HepG2 (cell line): Measurements from ENCODE around the gene SLCO3A1. TPM values are rescaled to one million over a fixed set of nuclear protein-coding genes. Genes with fewer than 3 reads are reported as not detected.

Experiments
- ATAC-seq: fragments of 200-7000 bp; cut with Tn5 transposase; 3 replicates; pipeline ENCODE4 v1.9.1; 2020; ENCODE audit warnings: mild to moderate bottlenecking, moderate library complexity
- BruUV-seq: library from RNA; stranded (reverse); fragments of 400-500 nt; replicated peaks from 2 replicates; lab custom pipeline; 2021; lab: Mats Ljungman, UMichigan
- CTCF ChIA-PET: fragments of 300-600 bp; formaldehyde crosslinking; extraction: SDS; loops from one replicate; lab custom pipeline; 2021; ENCODE audit warnings: low total read pairs, inconsistent platforms, low intra/inter-chr PET ratio; lab: Yijun Ruan, JAX
- POLR2A ChIA-PET: fragments of 350-600 bp; sonication (Branson Sonifier 250); formaldehyde crosslinking; loops from one replicate; lab custom pipeline; 2020; ENCODE audit warnings: antibody characterized with exemption, inconsistent platforms; lab: Yijun Ruan, JAX
- DNase-seq: peaks from one replicate; pipeline ENCODE4 v3.0.0-alpha.2; 2015; ENCODE audit warnings: low spot score
- FAIRE-seq: peaks from 3 replicates; lab custom pipeline; 2011; peaks lifted over from hg19 to GRCh38; lab: Jason Lieb, UNC
- H2AFZ ChIP-seq: one replicate; pipeline ENCODE4 v1.6.1; 2011; ENCODE audit warnings: low read length, inconsistent platforms
- H3K27ac ChIP-seq: fragments of 300-600 bp; 3 replicates; pipeline ENCODE4 v1.8.0; 2011; ENCODE audit warnings: mixed run types, mild to moderate bottlenecking, mixed read lengths, low read length, inconsistent platforms; ENCODE audit not compliant: insufficient read depth; ENCODE audit errors: extremely low read length
- H3K27me3 ChIP-seq, 2 experiments: fragments of 200-600 bp in 1 of 2; 2 replicates in 1 of 2; 3 replicates in 1 of 2; pipeline versions ENCODE4 v1.6.0 to v1.8.0; 2011; ENCODE audit warnings: low read length in 2 of 2, mild to moderate bottlenecking in 2 of 2, moderate library complexity in 2 of 2, inconsistent platforms in 1 of 2; ENCODE audit not compliant: insufficient read depth in 2 of 2, control insufficient read depth in 1 of 2
- H3K36me3 ChIP-seq, 2 experiments: fragments of 200-600 bp in 1 of 2; replicated peaks in 1 of 2; 2 replicates in 1 of 2; 3 replicates in 1 of 2; pipeline versions ENCODE4 v1.5.1 to v1.8.0; 2011; ENCODE audit warnings: low read length in 2 of 2, inconsistent platforms in 1 of 2; ENCODE audit not compliant: insufficient read depth in 2 of 2, control insufficient read depth in 1 of 2
- H3K4me1 ChIP-seq: 2 replicates; pipeline ENCODE4 v1.5.1; 2012; ENCODE audit warnings: low read length, inconsistent platforms; ENCODE audit not compliant: insufficient read depth
- H3K4me2 ChIP-seq: 2 replicates; pipeline ENCODE4 v1.6.0; 2011; ENCODE audit warnings: low read depth, low read length, inconsistent platforms
- H3K4me3 ChIP-seq, 3 experiments: fragments of 200-600 bp in 1 of 3; sonication (generic), shearing (Covaris generic) in 1 of 3; replicated peaks in 1 of 3; 2 replicates each; pipeline ENCODE4 v1.5.1; 2011 to 2016; ENCODE audit warnings: low read length in 3 of 3, inconsistent platforms in 2 of 3, low read depth in 2 of 3, mild to moderate bottlenecking in 2 of 3, control low read depth in 1 of 3, mixed read lengths in 1 of 3; ENCODE audit not compliant: insufficient read depth in 1 of 3
- H3K79me2 ChIP-seq: one replicate; pipeline ENCODE4 v1.6.1; 2011; ENCODE audit warnings: low read length, inconsistent platforms; ENCODE audit not compliant: insufficient read depth
- H3K9ac ChIP-seq: 2 replicates; pipeline ENCODE4 v1.6.0; 2011; ENCODE audit warnings: mild to moderate bottlenecking, low read depth, low read length, inconsistent platforms; ENCODE audit not compliant: insufficient read depth
- H3K9me3 ChIP-seq: 2 replicates; pipeline ENCODE4 v1.5.1; 2012; ENCODE audit warnings: mild to moderate bottlenecking, low read length
- H4K20me1 ChIP-seq: 2 replicates; pipeline ENCODE4 v1.6.0; 2011; ENCODE audit warnings: inconsistent platforms, mild to moderate bottlenecking, low read length, moderate library complexity; ENCODE audit not compliant: insufficient read depth
- ADNP ChIP-seq: sonication (generic); formaldehyde crosslinking; IDR thresholded peaks from 2 replicates; pipeline ENCODE4 v1.4.0; 2020; ENCODE audit warnings: missing genetic modification reagents
- BORCS8-MEF2B ChIP-seq: sonication (generic); formaldehyde crosslinking; IDR thresholded peaks from 2 replicates; pipeline ENCODE4 v1.8.0; 2022; ENCODE audit warnings: mild to moderate bottlenecking, missing genetic modification reagents
- ESRRA ChIP-seq: sonication (generic); formaldehyde crosslinking; IDR thresholded peaks from 2 replicates; pipeline ENCODE4 v1.5.1; 2020; ENCODE audit warnings: mild to moderate bottlenecking, low read depth, missing genetic modification reagents
- MYC ChIP-seq: sonication (generic); formaldehyde crosslinking; IDR thresholded peaks from 2 replicates; pipeline ENCODE4 v1.9.0; 2021; ENCODE audit warnings: missing genetic modification reagents, borderline replicate concordance
- PITX1 ChIP-seq: sonication (generic); formaldehyde crosslinking; IDR thresholded peaks from 2 replicates; pipeline ENCODE4 v1.5.1; 2020; ENCODE audit warnings: mild to moderate bottlenecking, missing genetic modification reagents
- REL ChIP-seq: sonication (generic); formaldehyde crosslinking; conservative IDR thresholded peaks from 2 replicates; pipeline ENCODE4 v1.8.0; 2022; ENCODE audit warnings: mild to moderate bottlenecking, missing genetic modification reagents, moderate library complexity
- SOX6 ChIP-seq, 2 experiments: fragments of 450-650 bp in 1 of 2; sonication (generic) in 1 of 2; formaldehyde crosslinking in 1 of 2; IDR thresholded peaks; 2 replicates each; pipeline versions ENCODE4 v1.4.0 to v1.6.1; 2017 to 2020; ENCODE audit warnings: antibody characterized with exemption in 1 of 2, mild to moderate bottlenecking in 1 of 2, missing genetic modification reagents in 1 of 2
- ZNF496 ChIP-seq: sonication (generic); formaldehyde crosslinking; IDR thresholded peaks from 2 replicates; pipeline ENCODE4 v1.8.1; 2023; ENCODE audit warnings: mild to moderate bottlenecking, moderate library complexity, missing genetic modification reagents; ENCODE audit not compliant: insufficient replicate concordance
- ZSCAN22 ChIP-seq: sonication (generic); formaldehyde crosslinking; IDR thresholded peaks from 2 replicates; pipeline ENCODE4 v1.4.0; 2020; ENCODE audit warnings: mild to moderate bottlenecking, missing genetic modification reagents
- ZSCAN29 ChIP-seq: sonication (generic); formaldehyde crosslinking; conservative IDR thresholded peaks from 2 replicates; pipeline ENCODE4 v1.4.0; 2020; ENCODE audit warnings: mild to moderate bottlenecking, missing genetic modification reagents
- WGBS: methylation state at CpG from one replicate; pipeline ENCODE4 v1.1.6; 2017; ENCODE audit warnings: low lambda C conversion rate; 5-methylcytosine and 5-hydroxymethylcytosine counted together
- in situ Hi-C: cut with HindIII; loops from 2 replicates; pipeline ENCODE4 v1.10.0; 2017; ENCODE audit warnings: low pct_unique_long_range_greater_than_20kb; ENCODE audit not compliant: extremely low pct_ligation_motif_present
- intact Hi-C: fragments of 100-400 bp; cut with micrococcal nuclease; formaldehyde crosslinking; loops from one replicate; pipeline ENCODE4 v1.10.0; 2022; ENCODE audit not compliant: unreplicated experiment
- polyA plus RNA-seq, 8 experiments: library from polyadenylated mRNA; depleted of rRNA in 3 of 8; stranded (reverse) in 7 of 8; unstranded in 1 of 8; fragments of >200 nt; fragmentation: Illumina TruSeq in 4 of 8; extraction: Trizol in 4 of 8; gene quantifications; 2 replicates each; pipeline versions ENCODE4 v1.2.1 to v1.2.3, GENCODE V29; 2011 to 2016; ENCODE audit warnings: low read depth in 4 of 8, missing spikeins in 1 of 8, mixed read lengths in 1 of 8; ENCODE audit not compliant: insufficient read depth in 1 of 8
- total RNA-seq, 5 experiments: library from RNA; depleted of rRNA; stranded (reverse); fragments of >200 nt; fragmentation: Illumina TruSeq; extraction: Trizol; gene quantifications; 2 replicates each; pipeline ENCODE4 v1.2.3, GENCODE V29; 2016; ENCODE audit warnings: low read depth in 1 of 5
- TF ChIP-seq, protein P1 (sequence below): sonication (generic); formaldehyde crosslinking; IDR thresholded peaks from 2 replicates; pipeline ENCODE4 v1.4.0; 2020; ENCODE audit warnings: missing genetic modification reagents, low read depth, mild to moderate bottlenecking, borderline replicate concordance
- TF ChIP-seq, protein P2 (sequence below): sonication (generic); formaldehyde crosslinking; IDR thresholded peaks from 2 replicates; pipeline ENCODE4 v1.4.0; 2020; ENCODE audit warnings: missing genetic modification reagents
- TF ChIP-seq, protein P3 (sequence below): sonication (generic); formaldehyde crosslinking; IDR thresholded peaks from 2 replicates; pipeline ENCODE4 v1.5.1; 2020; ENCODE audit warnings: mild to moderate bottlenecking, missing genetic modification reagents, borderline replicate concordance

The SLCO3A1 gene
- total and polyA plus RNA-seq, 2 of the 13 experiments (the other 11 are each of a cell fraction or from before 2014, with no cell fraction given), result 0.02 TPM; not detected in 1

DNA sequence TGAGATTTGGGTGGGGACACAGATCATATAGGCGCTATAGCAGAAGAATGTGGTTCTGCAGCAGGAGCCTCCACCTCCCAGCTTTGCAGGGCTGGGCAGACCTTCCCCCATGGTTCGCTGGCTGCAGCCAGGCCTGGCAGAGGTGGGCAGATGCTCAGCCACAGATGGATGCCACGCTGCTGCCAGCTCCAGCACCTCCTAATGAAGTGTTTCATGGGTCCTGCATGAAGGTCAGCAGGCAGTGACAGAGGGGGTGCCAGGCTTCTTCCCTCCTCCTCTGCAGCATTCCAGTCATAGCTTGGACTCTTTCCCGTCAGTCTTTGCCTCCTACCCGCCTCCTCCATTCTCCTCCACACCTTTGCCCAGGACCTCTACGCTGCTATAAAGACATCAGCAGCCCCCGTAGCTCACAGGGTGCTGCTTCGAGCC lies 85.9 kb downstream of the SLCO3A1 start (continued):
- TF ChIP-seq ZNF496 (CRISPR knock-in tag) (no peak), ESRRA (CRISPR knock-in tag) (no peak), ADNP (no peak), PITX1 (CRISPR knock-in tag) (no peak), REL (CRISPR knock-in tag) (no peak), ZSCAN29 (CRISPR knock-in tag) (no peak)
- TF ChIP-seq, protein P1, sequence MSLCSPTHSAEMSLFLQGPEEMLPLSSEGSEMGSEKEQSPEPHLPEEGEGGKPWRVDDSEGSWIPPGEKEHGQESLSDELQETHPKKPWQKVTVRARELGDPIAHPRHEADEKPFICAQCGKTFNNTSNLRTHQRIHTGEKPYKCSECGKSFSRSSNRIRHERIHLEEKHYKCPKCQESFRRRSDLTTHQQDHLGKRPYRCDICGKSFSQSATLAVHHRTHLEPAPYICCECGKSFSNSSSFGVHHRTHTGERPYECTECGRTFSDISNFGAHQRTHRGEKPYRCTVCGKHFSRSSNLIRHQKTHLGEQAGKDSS, result no peak
- TF ChIP-seq, all 625 proteins: peak for 0

DNA sequence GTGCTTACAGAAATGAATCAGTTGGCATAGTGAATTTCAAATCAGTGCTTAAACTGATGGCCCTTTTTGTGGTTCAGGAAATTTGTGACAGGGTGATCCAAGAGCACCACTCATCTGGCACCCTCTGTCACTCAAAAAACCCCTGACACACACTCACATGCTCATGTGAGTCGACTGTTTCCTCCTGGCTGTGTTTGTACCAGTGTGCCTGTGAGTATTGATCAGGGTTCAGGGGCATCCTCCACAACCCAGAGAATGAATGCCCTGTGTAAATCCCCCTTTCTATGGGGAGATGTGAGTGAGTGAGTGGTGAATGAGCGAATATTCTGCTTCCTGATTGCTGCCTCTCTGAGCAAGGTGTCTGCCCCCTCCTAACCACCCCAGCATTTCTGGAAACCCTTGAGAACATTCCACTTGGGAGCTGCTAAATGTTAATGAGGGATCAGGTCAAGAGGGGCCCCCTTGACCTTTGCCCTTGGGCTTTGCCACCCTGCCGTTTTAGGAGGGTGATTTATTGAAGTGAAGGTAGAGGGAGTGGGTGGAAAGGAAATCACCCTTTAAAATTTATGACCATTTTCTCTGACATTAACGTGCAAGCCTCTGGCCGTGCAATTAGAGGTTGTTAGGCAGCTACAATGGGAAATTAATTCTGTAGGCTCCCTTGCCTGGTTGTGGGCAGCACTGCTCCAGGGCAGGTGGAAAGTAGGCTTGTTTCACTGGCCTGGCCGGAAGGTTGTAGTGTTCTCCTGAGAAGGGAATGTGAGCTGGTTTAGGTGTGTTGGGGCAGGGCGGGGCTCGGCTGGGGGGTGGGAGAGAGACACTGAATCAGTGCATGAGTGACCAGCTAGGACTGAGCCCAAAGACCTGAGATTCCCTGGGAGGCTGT lies 87.2 kb downstream of the SLCO3A1 start:
- ChIA-PET POLR2A (no interaction called here), CTCF (no interaction called here)
- Histone ChIP-seq H3K9me3 (no peaks in the 10 kb centered on the region), H3K9ac (no peak overlapping the region), H3K36me3 (no peaks in the 10 kb centered on the region), H3K4me1 (no peaks in the 10 kb centered on the region), H3K4me2 (no peak overlapping the region), H4K20me1 (no peaks in the 10 kb centered on the region), H3K27me3 (peaks cover 0 to 1% of the 10 kb centered on the region in 2 experiments; a peak in 1 of 5 replicates), H2AFZ (no peak overlapping the region), H3K4me3 (no peak overlapping the region), H3K79me2 (no peaks in the 10 kb centered on the region), H3K27ac (no peak overlapping the region)
- FAIRE-seq (no peak), DNase-seq (no peak), ATAC-seq (no peak)
- in situ Hi-C loops (no loop called here), intact Hi-C loops (no loop called here)
- WGBS, result 17% methylated on average over 8 of the region's 8 CpGs
- no TSS peak for BruUV-seq
- TF ChIP-seq BORCS8-MEF2B (CRISPR knock-in tag) (no peak), SOX6 (IDR thresholded peaks at IDR 0.05) (no peak), SOX6 (CRISPR knock-in tag; IDR thresholded peaks at IDR 0.05) (no peak), ZSCAN22 (no peak), MYC (no peak)
- TF ChIP-seq, protein P2, sequence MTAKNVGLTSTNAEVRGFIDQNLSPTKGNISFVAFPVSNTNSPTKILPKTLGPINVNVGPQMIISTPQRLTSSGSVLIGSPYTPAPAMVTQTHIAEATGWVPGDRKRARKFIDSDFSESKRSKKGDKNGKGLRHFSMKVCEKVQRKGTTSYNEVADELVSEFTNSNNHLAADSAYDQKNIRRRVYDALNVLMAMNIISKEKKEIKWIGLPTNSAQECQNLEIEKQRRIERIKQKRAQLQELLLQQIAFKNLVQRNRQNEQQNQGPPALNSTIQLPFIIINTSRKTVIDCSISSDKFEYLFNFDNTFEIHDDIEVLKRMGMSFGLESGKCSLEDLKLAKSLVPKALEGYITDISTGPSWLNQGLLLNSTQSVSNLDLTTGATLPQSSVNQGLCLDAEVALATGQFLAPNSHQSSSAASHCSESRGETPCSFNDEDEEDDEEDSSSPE, result no peak
- TF ChIP-seq, protein P3, sequence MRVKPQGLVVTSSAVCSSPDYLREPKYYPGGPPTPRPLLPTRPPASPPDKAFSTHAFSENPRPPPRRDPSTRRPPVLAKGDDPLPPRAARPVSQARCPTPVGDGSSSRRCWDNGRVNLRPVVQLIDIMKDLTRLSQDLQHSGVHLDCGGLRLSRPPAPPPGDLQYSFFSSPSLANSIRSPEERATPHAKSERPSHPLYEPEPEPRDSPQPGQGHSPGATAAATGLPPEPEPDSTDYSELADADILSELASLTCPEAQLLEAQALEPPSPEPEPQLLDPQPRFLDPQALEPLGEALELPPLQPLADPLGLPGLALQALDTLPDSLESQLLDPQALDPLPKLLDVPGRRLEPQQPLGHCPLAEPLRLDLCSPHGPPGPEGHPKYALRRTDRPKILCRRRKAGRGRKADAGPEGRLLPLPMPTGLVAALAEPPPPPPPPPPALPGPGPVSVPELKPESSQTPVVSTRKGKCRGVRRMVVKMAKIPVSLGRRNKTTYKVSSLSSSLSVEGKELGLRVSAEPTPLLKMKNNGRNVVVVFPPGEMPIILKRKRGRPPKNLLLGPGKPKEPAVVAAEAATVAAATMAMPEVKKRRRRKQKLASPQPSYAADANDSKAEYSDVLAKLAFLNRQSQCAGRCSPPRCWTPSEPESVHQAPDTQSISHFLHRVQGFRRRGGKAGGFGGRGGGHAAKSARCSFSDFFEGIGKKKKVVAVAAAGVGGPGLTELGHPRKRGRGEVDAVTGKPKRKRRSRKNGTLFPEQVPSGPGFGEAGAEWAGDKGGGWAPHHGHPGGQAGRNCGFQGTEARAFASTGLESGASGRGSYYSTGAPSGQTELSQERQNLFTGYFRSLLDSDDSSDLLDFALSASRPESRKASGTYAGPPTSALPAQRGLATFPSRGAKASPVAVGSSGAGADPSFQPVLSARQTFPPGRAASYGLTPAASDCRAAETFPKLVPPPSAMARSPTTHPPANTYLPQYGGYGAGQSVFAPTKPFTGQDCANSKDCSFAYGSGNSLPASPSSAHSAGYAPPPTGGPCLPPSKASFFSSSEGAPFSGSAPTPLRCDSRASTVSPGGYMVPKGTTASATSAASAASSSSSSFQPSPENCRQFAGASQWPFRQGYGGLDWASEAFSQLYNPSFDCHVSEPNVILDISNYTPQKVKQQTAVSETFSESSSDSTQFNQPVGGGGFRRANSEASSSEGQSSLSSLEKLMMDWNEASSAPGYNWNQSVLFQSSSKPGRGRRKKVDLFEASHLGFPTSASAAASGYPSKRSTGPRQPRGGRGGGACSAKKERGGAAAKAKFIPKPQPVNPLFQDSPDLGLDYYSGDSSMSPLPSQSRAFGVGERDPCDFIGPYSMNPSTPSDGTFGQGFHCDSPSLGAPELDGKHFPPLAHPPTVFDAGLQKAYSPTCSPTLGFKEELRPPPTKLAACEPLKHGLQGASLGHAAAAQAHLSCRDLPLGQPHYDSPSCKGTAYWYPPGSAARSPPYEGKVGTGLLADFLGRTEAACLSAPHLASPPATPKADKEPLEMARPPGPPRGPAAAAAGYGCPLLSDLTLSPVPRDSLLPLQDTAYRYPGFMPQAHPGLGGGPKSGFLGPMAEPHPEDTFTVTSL (CRISPR knock-in tag), result no peak
